H1 (cell line): ENCODE measurements around the gene OR52E4. TPM values are rescaled to one million over a fixed set of nuclear protein-coding genes. Genes with fewer than 3 reads are reported as not detected.

Experiments used
- CTCF ChIA-PET: fragments of 300-600 bp; sonication (Branson Sonifier 250); formaldehyde crosslinking; loops from one replicate; lab custom pipeline; 2021; ENCODE audit not compliant: partially characterized antibody; lab: Charles Lee
- POLR2A ChIA-PET: fragments of 300-600 bp; sonication (Branson Sonifier 250); formaldehyde crosslinking; loops from one replicate; lab custom pipeline; 2021; ENCODE audit warnings: inconsistent platforms; ENCODE audit not compliant: partially characterized antibody; lab: Charles Lee
- DNase-seq, 2 experiments: peaks; one replicate each; pipeline versions ENCODE4 v3.0.0 to v3.0.0-alpha.2; 2010 to 2022; ENCODE audit warnings: low spot score in 2 of 2, low read depth in 1 of 2, mixed read lengths in 1 of 2
- FAIRE-seq: peaks from 2 replicates; lab custom pipeline; 2011; peaks lifted over from hg19 to GRCh38; lab: Jason Lieb, UNC
- H2AFZ ChIP-seq: 2 replicates; pipeline ENCODE4 v1.8.1; 2012; ENCODE audit warnings: low read length, inconsistent platforms
- H2AK5ac ChIP-seq: 2 replicates; pipeline ENCODE4 v1.6.1; 2013; ENCODE audit warnings: low read depth, low read length
- H2BK120ac ChIP-seq: replicated peaks from 2 replicates; pipeline ENCODE3; 2013; ENCODE audit warnings: low read depth, low read length, inconsistent platforms
- H2BK12ac ChIP-seq: 2 replicates; pipeline ENCODE4 v1.6.1; 2013; ENCODE audit warnings: low read depth, low read length
- H2BK15ac ChIP-seq: 2 replicates; pipeline ENCODE4 v1.6.1; 2013; ENCODE audit warnings: low read length
- H2BK20ac ChIP-seq: 2 replicates; pipeline ENCODE4 v1.6.1; 2013; ENCODE audit warnings: low read length
- H2BK5ac ChIP-seq: 2 replicates; pipeline ENCODE4 v1.6.1; 2013; ENCODE audit warnings: low read depth, low read length
- H3K14ac ChIP-seq: 2 replicates; pipeline ENCODE4 v1.6.1; 2013; ENCODE audit warnings: inconsistent platforms; ENCODE audit not compliant: insufficient read length
- H3K18ac ChIP-seq: 2 replicates; pipeline ENCODE4 v1.6.1; 2013; ENCODE audit warnings: low read length; ENCODE audit errors: extremely low read depth
- H3K23ac ChIP-seq: 2 replicates; pipeline ENCODE4 v1.6.1; 2013; ENCODE audit warnings: inconsistent platforms; ENCODE audit not compliant: insufficient read length
- H3K23me2 ChIP-seq: 2 replicates; pipeline ENCODE4 v1.6.1; 2013; ENCODE audit warnings: low read depth, low read length
- H3K27ac ChIP-seq: 2 replicates; pipeline ENCODE4 v1.6.1; 2011; ENCODE audit warnings: low read depth, low read length, inconsistent platforms
- H3K27me3 ChIP-seq, 4 experiments: replicated peaks in 1 of 4; 1 replicate in 1 of 4; 2 replicates in 3 of 4; pipeline versions ENCODE4 v1.6.1 to v1.8.1; 2011 to 2013; ENCODE audit warnings: low read length in 3 of 4, mild to moderate bottlenecking in 3 of 4, inconsistent platforms in 2 of 4, mixed read lengths in 2 of 4, moderate library complexity in 1 of 4; ENCODE audit not compliant: control insufficient read depth in 3 of 4, insufficient read depth in 3 of 4; ENCODE audit errors: extremely low read depth in 1 of 4
- H3K36me3 ChIP-seq, 4 experiments: 2 replicates each; pipeline versions ENCODE4 v1.6.1 to v1.8.1; 2011 to 2013; ENCODE audit warnings: mild to moderate bottlenecking in 4 of 4, low read length in 3 of 4, moderate library complexity in 2 of 4, control low read depth in 1 of 4, inconsistent platforms in 1 of 4; ENCODE audit not compliant: insufficient read depth in 4 of 4, control insufficient read depth in 2 of 4
- H3K4ac ChIP-seq: replicated peaks from 2 replicates; pipeline ENCODE3; 2013; ENCODE audit warnings: low read length, low read depth, mixed read lengths, inconsistent platforms; ENCODE audit not compliant: insufficient read length
- H3K4me1 ChIP-seq, 4 experiments: replicated peaks in 1 of 4; 1 replicate in 1 of 4; 2 replicates in 3 of 4; pipeline versions ENCODE4 v1.6.1 to v1.8.1; 2011 to 2013; ENCODE audit warnings: low read length in 3 of 4, inconsistent platforms in 2 of 4, mixed read lengths in 1 of 4; ENCODE audit not compliant: insufficient read depth in 4 of 4, control insufficient read depth in 3 of 4
- H3K4me2 ChIP-seq, 2 experiments: 2 replicates each; pipeline versions ENCODE4 v1.6.1 to v1.8.1; 2011 to 2013; ENCODE audit warnings: low read depth in 2 of 2, low read length in 2 of 2, control low read depth in 1 of 2, inconsistent platforms in 1 of 2, mild to moderate bottlenecking in 1 of 2; ENCODE audit not compliant: insufficient read depth in 1 of 2
- H3K4me3 ChIP-seq, 4 experiments: fragments of 200-600, 300-600 bp in 1 of 4; sonication (generic), shearing (Covaris generic), sonication (Bioruptor Twin) in 1 of 4; 2 replicates each; pipeline versions ENCODE4 v1.5.1 to v1.8.1; 2011 to 2016; ENCODE audit warnings: low read length in 4 of 4, low read depth in 3 of 4, control low read depth in 2 of 4, inconsistent platforms in 2 of 4, mild to moderate bottlenecking in 2 of 4, mixed read lengths in 1 of 4, moderate library complexity in 1 of 4; ENCODE audit not compliant: insufficient read depth in 2 of 4; ENCODE audit errors: extremely low read depth in 1 of 4
- H3K56ac ChIP-seq: replicated peaks from 2 replicates; pipeline ENCODE3; 2013; ENCODE audit warnings: low read depth, mild to moderate bottlenecking, mixed read lengths, low read length, inconsistent platforms; ENCODE audit not compliant: insufficient read length
- H3K79me1 ChIP-seq: 2 replicates; pipeline ENCODE4 v1.6.1; 2013; ENCODE audit warnings: low read depth, low read length, control low read depth
- H3K79me2 ChIP-seq, 2 experiments: 2 replicates each; pipeline versions ENCODE4 v1.6.1 to v1.8.1; 2012 to 2013; ENCODE audit warnings: low read length in 2 of 2, mild to moderate bottlenecking in 2 of 2, inconsistent platforms in 1 of 2; ENCODE audit not compliant: insufficient read depth in 2 of 2, control insufficient read depth in 1 of 2
- H3K9ac ChIP-seq, 4 experiments: replicated peaks in 1 of 4; 1 replicate in 1 of 4; 2 replicates in 3 of 4; pipeline versions ENCODE4 v1.6.1 to v1.8.1; 2011 to 2013; ENCODE audit warnings: low read depth in 3 of 4, low read length in 3 of 4, control low read depth in 2 of 4, mild to moderate bottlenecking in 2 of 4, moderate library complexity in 2 of 4, inconsistent platforms in 1 of 4; ENCODE audit errors: extremely low read depth in 1 of 4
- H3K9me3 ChIP-seq, 2 experiments: 2 replicates each; pipeline versions ENCODE4 v1.6.1 to v1.8.1; 2012 to 2013; ENCODE audit warnings: mild to moderate bottlenecking in 2 of 2, moderate library complexity in 2 of 2, control low read depth in 1 of 2, inconsistent platforms in 1 of 2, low read depth in 1 of 2, low read length in 1 of 2, mixed read lengths in 1 of 2; ENCODE audit not compliant: insufficient read depth in 2 of 2
- H4K20me1 ChIP-seq, 2 experiments: replicated peaks in 1 of 2; 2 replicates each; pipeline versions ENCODE3 to v1.8.1; 2011 to 2013; ENCODE audit warnings: inconsistent platforms in 2 of 2, low read length in 2 of 2, mild to moderate bottlenecking in 1 of 2; ENCODE audit not compliant: insufficient read depth in 2 of 2, control insufficient read depth in 1 of 2
- H4K5ac ChIP-seq: 2 replicates; pipeline ENCODE4 v1.6.1; 2013; ENCODE audit warnings: low read length, low read depth, mixed read lengths, inconsistent platforms; ENCODE audit not compliant: insufficient read length
- H4K8ac ChIP-seq: 2 replicates; pipeline ENCODE4 v1.8.0; 2013; ENCODE audit warnings: mild to moderate bottlenecking, moderate library complexity, low read length, inconsistent platforms; ENCODE audit not compliant: insufficient read depth; ENCODE audit errors: extremely low read depth
- H4K91ac ChIP-seq: replicated peaks from 2 replicates; pipeline ENCODE3; 2013; ENCODE audit warnings: low read length, mixed read lengths, inconsistent platforms; ENCODE audit not compliant: insufficient read length
- BACH1 ChIP-seq: IDR thresholded peaks from 2 replicates; pipeline ENCODE4 v1.6.1; 2012; ENCODE audit warnings: low read length, improper control_type of control experiment
- BCL11A ChIP-seq, 2 experiments: IDR thresholded peaks; one replicate each; pipeline ENCODE4 v1.6.1; 2011; ENCODE audit warnings: low read depth in 2 of 2, low read length in 2 of 2, mild to moderate bottlenecking in 2 of 2
- BRCA1 ChIP-seq: IDR thresholded peaks from 2 replicates; pipeline ENCODE4 v1.6.1; 2012; ENCODE audit warnings: low read depth, low read length, improper control_type of control experiment
- CBX5 ChIP-seq: fragments of 300-800, 300-1000 bp; sonication (generic); IDR thresholded peaks from 2 replicates; pipeline ENCODE4 v1.7.1; 2016; ENCODE audit warnings: antibody characterized with exemption, low read length, low read depth
- CEBPB ChIP-seq: IDR thresholded peaks from 2 replicates; pipeline ENCODE4 v1.6.1; 2012; ENCODE audit warnings: low read depth, low read length
- FOSL1 ChIP-seq: IDR thresholded peaks from 2 replicates; pipeline ENCODE4 v1.6.1; 2011; ENCODE audit warnings: mild to moderate bottlenecking, low read depth, low read length, moderate library complexity; ENCODE audit not compliant: insufficient read depth
- HDAC2 ChIP-seq, 2 experiments: fragments of 300-600 bp in 1 of 2; sonication (generic) in 1 of 2; IDR thresholded peaks; 2 replicates each; pipeline ENCODE4 v1.6.1; 2011 to 2012; ENCODE audit warnings: low read depth in 2 of 2, low read length in 2 of 2, mild to moderate bottlenecking in 2 of 2, moderate library complexity in 2 of 2, borderline replicate concordance in 1 of 2, inconsistent platforms in 1 of 2
- KDM1A ChIP-seq: fragments of 200-600, 300-600 bp; sonication (generic); IDR thresholded peaks from 2 replicates; pipeline ENCODE4 v1.7.1; 2016; ENCODE audit warnings: mild to moderate bottlenecking, low read length, borderline replicate concordance
- NRF1 ChIP-seq: IDR thresholded peaks from 2 replicates; pipeline ENCODE4 v1.6.1; 2011; ENCODE audit warnings: mild to moderate bottlenecking, low read depth, low read length, improper control_type of control experiment
- POLR2A ChIP-seq, 2 experiments: IDR thresholded peaks; 1 replicate in 1 of 2; 2 replicates in 1 of 2; pipeline ENCODE4 v1.6.1; 2011; ENCODE audit warnings: low read depth in 2 of 2, low read length in 2 of 2, mild to moderate bottlenecking in 2 of 2; ENCODE audit errors: control extremely low read depth in 1 of 2
- SIX5 ChIP-seq: IDR thresholded peaks from 2 replicates; pipeline ENCODE4 v1.6.1; 2011; ENCODE audit warnings: mild to moderate bottlenecking, low read depth, low read length
- SP1 ChIP-seq: IDR thresholded peaks from 2 replicates; pipeline ENCODE4 v1.6.1; 2011; ENCODE audit warnings: low read depth, low read length
- SRF ChIP-seq: IDR thresholded peaks from 2 replicates; pipeline ENCODE4 v1.6.1; 2011; ENCODE audit warnings: mild to moderate bottlenecking, low read depth, low read length, moderate library complexity
- SUZ12 ChIP-seq: fragments of 200-600 bp; sonication (generic); IDR thresholded peaks from 2 replicates; pipeline ENCODE4 v1.6.1; 2012; ENCODE audit warnings: mild to moderate bottlenecking, inconsistent platforms, low read length, moderate library complexity, mixed read lengths
- TEAD4 ChIP-seq: IDR thresholded peaks from 2 replicates; pipeline ENCODE4 v1.6.1; 2012; ENCODE audit warnings: low read depth, low read length, inconsistent platforms, mixed read lengths
- ZNF274 ChIP-seq: IDR thresholded peaks from 2 replicates; pipeline ENCODE4 v1.7.0; 2012; ENCODE audit warnings: low read length, borderline replicate concordance; ENCODE audit errors: extremely low read depth
- WGBS, 2 experiments: shearing (Covaris generic) in 1 of 2; methylation state at CpG; one replicate each; pipeline versions ENCODE4 v1.1.6 to v1.1.7; 2013 to 2015; ENCODE audit warnings: low lambda C conversion rate in 2 of 2, mixed read lengths in 2 of 2, inconsistent platforms in 1 of 2, low coverage in 1 of 2, missing lambda C conversion rate in 1 of 2; ENCODE audit not compliant: insufficient replicate concordance in 2 of 2, insufficient coverage in 1 of 2, insufficient read length in 1 of 2; ENCODE audit errors: extremely low coverage in 1 of 2, missing lambda C conversion rate in 1 of 2; 5-methylcytosine and 5-hydroxymethylcytosine counted together
- polyA plus RNA-seq, 7 experiments: library from polyadenylated mRNA; depleted of rRNA in 3 of 7; stranded (reverse) in 5 of 7; unstranded in 2 of 7; fragments of >200 nt in 5 of 7; fragments of 200-250 nt in 2 of 7; gene quantifications; 1 replicate in 5 of 7; 2 replicates in 1 of 7; 4 replicates in 1 of 7; pipeline versions ENCODE4 v1.2.1 to v1.2.3, GENCODE V29; 2011 to 2013; ENCODE audit warnings: missing spikeins in 2 of 7, mixed read lengths in 2 of 7
- total RNA-seq: library from RNA; stranded (reverse); fragmentation: NEBNext Ultra II Directional; extraction: Animal tissue kit (Norgen Biotek cat#: 25700); gene quantifications from 2 replicates; pipeline ENCODE4 v1.2.1, GENCODE V29; 2021

Gene OR52E4
- total and polyA plus RNA-seq, 2 of the 8 experiments (the other 6 are each of a cell fraction or from before 2014, with no cell fraction given), result not detected

- Histone ChIP-seq H3K4me3 (no peak within 1 kb of the TSS), H3K4me1 (no peaks in the 10 kb centered on the region), H2AK5ac (no peak within 1 kb of the TSS), H2BK12ac (no peak within 1 kb of the TSS), H2BK20ac (no peak within 1 kb of the TSS), H2BK15ac (no peak within 1 kb of the TSS), H3K4ac (no peak within 1 kb of the TSS), H3K56ac (no peak within 1 kb of the TSS), H3K9ac (no peak within 1 kb of the TSS), H4K8ac (no peak within 1 kb of the TSS), H4K91ac (no peak within 1 kb of the TSS), H3K4me2 (no peak within 1 kb of the TSS), H3K9me3 (peaks cover 0 to 1% of the 10 kb centered on the region in 2 experiments; a peak in 1 of 4 replicates), H3K36me3 (no peaks in the 10 kb centered on the region), H2BK120ac (no peak within 1 kb of the TSS), H2BK5ac (no peak within 1 kb of the TSS), H2AFZ (no peak within 1 kb of the TSS), H3K23ac (no peak within 1 kb of the TSS), H3K23me2 (no peaks in the 10 kb centered on the region; the same call in 1 of the 2 replicates), H3K27ac (no peak within 1 kb of the TSS), H4K20me1 (no peaks in the 10 kb centered on the region), H3K79me1 (no peaks in the 10 kb centered on the region), H3K79me2 (no peaks in the 10 kb centered on the region), H3K18ac (no peak within 1 kb of the TSS), H3K14ac (no peak within 1 kb of the TSS), H3K27me3 (no peaks in the 10 kb centered on the region), H4K5ac (no peak within 1 kb of the TSS)
- CTCF ChIA-PET, result no interaction called here
- FAIRE-seq (no peak), DNase-seq (no peak)
- POLR2A ChIA-PET, result no interaction called here
- WGBS, 2 experiments, result 90% methylated on average over 3 of the region's 3 CpGs; no CpG with 5 or more reads in 1 of the 2 experiments
- TF ChIP-seq TEAD4 (no peak), ZNF274 (no peak), CBX5 (no peak), KDM1A (no peak), BACH1 (no peak), SRF (no peak), SP1 (no peak), BRCA1 (no peak), CEBPB (no peak), SIX5 (no peak), NRF1 (no peak), HDAC2 (IDR thresholded peaks at IDR 0.05; ENCODE audit: borderline replicate concordance in 1 of 2, low read depth in 2 of 2, low read length in 2 of 2) (no peak), BCL11A (IDR thresholded peaks at IDR 0.05; ENCODE audit: low read depth in 2 of 2, low read length in 2 of 2) (no peak), FOSL1 (no peak), SUZ12 (no peak), POLR2A (IDR thresholded peaks at IDR 0.05; ENCODE audit: control extremely low read depth in 1 of 2, low read depth in 2 of 2, low read length in 2 of 2) (no peak)
Observed at GRCh38 chr11:5857590-5857989, 22.8 kb upstream of the OR52E4 start, which contains the start of gene OR52E8. Gene OR52E8 (minus strand): TSS chr11:5857690. CDS start chr11:5857690, 0 bp downstream.
